Panc1 (cell line): ENCODE results near the gene JADE2.

Experiments used
- CTCF ChIP-seq: fragments of 450-650 bp; IDR thresholded peaks from 2 replicates; pipeline ENCODE4 v1.5.1; 2017; ENCODE audit warnings: mild to moderate bottlenecking
- REST ChIP-seq, 2 experiments: IDR thresholded peaks; 2 replicates each; pipeline ENCODE4 v1.6.1; 2011 to 2012; ENCODE audit warnings: low read depth in 2 of 2, control low read depth in 1 of 2, low read length in 1 of 2, mild to moderate bottlenecking in 1 of 2, moderate library complexity in 1 of 2; ENCODE audit not compliant: insufficient read depth in 1 of 2
- SIN3A ChIP-seq: IDR thresholded peaks from 2 replicates; pipeline ENCODE4 v1.6.1; 2012; ENCODE audit warnings: low read depth, mild to moderate bottlenecking, low read length, moderate library complexity, borderline replicate concordance; ENCODE audit not compliant: insufficient read depth

GRCh38 chr5:134543820-134544614, 18.5 kb downstream of the JADE2 start:
- TF ChIP-seq CTCF (no peak), SIN3A (no peak), REST (IDR thresholded peaks at IDR 0.05; ENCODE audit: insufficient read depth in 1 of 2, low read depth in 2 of 2, low read length in 1 of 2) (no peak)
